Hepatocyte (in vitro differentiated cells): ENCODE measurements around the gene ITSN1.

Source experiments
- EZH2 ChIP-seq: fragments of 200-600 bp; sonication (generic); IDR thresholded peaks from 2 replicates; pipeline ENCODE4 v1.6.1; 2016; ENCODE audit warnings: antibody characterized with exemption, mild to moderate bottlenecking, borderline replicate concordance
- EZH2phosphoT487 ChIP-seq: fragments of 200-600 bp; sonication (generic); IDR thresholded peaks from one replicate; pipeline ENCODE4 v1.6.1; 2018; ENCODE audit warnings: antibody characterized with exemption, mild to moderate bottlenecking, low read depth, moderate library complexity; ENCODE audit not compliant: unreplicated experiment, severe bottlenecking
- TF ChIP-seq, protein P1 (sequence below): fragments of 200-600 bp; sonication (generic); IDR thresholded peaks from 2 replicates; pipeline ENCODE4 v1.5.1; 2016; ENCODE audit warnings: antibody characterized with exemption, mild to moderate bottlenecking; ENCODE audit not compliant: poor library complexity

GRCh38 chr21:33901412-33902288 lies 259.3 kb downstream of the ITSN1 start:
- TF ChIP-seq, protein P1, sequence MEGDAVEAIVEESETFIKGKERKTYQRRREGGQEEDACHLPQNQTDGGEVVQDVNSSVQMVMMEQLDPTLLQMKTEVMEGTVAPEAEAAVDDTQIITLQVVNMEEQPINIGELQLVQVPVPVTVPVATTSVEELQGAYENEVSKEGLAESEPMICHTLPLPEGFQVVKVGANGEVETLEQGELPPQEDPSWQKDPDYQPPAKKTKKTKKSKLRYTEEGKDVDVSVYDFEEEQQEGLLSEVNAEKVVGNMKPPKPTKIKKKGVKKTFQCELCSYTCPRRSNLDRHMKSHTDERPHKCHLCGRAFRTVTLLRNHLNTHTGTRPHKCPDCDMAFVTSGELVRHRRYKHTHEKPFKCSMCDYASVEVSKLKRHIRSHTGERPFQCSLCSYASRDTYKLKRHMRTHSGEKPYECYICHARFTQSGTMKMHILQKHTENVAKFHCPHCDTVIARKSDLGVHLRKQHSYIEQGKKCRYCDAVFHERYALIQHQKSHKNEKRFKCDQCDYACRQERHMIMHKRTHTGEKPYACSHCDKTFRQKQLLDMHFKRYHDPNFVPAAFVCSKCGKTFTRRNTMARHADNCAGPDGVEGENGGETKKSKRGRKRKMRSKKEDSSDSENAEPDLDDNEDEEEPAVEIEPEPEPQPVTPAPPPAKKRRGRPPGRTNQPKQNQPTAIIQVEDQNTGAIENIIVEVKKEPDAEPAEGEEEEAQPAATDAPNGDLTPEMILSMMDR: peak; percentile 57
- TF ChIP-seq EZH2: no peak
- no peak for TF ChIP-seq EZH2phosphoT487
